Stimulated activated CD8-positive, alpha-beta memory T cell treated with anti-CD3 and anti-CD28 coated beads, Interleukin-4, amount 100 ng/mL, for 1 hour (primary cell): Measurements from ENCODE around the gene RALGDS.
"Not testable (repeated sequence)": the region's sequence is repeated elsewhere in the genome, so short reads cannot be mapped to it uniquely, and the experiment has no call there.

Experiments used
- DNase-seq, 2 donors: peaks; one replicate each; pipeline ENCODE4 v3.0.0-alpha.2; 2020; ENCODE audit warnings: low read depth in 2 of 2, low spot score in 1 of 2

Gene RALGDS

DNA sequence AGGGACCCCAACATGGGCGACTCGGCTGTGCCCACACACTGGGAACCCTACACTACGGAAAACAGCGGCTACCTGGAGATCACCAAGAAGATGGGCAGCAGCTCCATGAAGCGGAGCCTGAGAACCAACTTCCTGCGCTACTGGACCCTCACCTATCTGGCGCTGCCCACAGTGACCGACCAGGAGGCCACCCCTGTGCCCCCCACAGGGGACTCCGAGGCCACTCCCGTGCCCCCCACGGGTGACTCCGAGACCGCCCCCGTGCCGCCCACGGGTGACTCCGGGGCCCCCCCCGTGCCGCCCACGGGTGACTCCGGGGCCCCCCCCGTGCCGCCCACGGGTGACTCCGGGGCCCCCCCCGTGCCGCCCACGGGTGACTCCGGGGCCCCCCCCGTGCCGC, 50.1 kb downstream of the RALGDS start:
- not testable (repeated sequence) for DNase-seq

DNA sequence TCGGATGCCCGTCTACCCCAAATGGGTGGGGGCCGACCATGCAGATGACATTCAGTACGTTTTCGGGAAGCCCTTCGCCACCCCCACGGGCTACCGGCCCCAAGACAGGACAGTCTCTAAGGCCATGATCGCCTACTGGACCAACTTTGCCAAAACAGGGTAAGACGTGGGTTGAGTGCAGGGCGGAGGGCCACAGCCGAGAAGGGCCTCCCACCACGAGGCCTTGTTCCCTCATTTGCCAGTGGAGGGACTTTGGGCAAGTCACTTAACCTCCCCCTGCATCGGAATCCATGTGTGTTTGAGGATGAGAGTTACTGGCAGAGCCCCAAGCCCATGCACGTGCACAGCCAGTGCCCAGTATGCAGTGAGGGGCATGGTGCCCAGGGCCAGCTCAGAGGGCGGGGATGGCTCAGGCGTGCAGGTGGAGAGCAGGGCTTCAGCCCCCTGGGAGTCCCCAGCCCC, 50.5 kb downstream of the RALGDS start:
- not testable (repeated sequence) for DNase-seq

DNA sequence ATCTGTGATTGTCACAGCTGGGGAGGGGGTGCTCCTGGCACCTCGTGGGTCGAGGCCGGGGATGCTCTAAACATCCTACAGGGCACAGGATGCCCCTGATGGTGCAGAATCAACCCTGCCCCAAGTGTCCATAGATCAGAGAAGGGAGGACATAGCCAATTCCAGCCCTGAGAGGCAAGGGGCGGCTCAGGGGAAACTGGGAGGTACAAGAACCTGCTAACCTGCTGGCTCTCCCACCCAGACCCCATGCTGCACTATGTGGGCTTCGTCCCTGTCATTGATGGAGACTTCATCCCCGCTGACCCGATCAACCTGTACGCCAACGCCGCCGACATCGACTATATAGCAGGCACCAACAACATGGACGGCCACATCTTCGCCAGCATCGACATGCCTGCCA, 52.6 kb downstream of the RALGDS start:
- not testable (repeated sequence) for DNase-seq

DNA sequence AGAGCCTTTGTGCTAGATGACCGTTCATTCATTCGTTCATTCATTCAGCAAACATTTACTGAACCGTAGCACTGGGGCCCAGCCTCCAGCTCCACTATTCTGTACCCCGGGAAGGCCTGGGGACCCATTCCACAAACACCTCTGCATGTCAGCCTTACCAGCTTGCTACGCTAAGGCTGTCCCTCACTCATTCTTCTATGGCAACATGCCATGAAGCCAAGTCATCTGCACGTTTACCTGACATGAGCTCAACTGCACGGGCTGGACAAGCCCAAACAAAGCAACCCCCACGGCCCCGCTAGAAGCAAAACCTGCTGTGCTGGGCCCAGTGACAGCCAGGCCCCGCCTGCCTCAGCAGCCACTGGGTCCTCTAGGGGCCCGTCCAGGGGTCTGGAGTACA, 53.2 kb downstream of the RALGDS start:
- no peak for DNase-seq

DNA sequence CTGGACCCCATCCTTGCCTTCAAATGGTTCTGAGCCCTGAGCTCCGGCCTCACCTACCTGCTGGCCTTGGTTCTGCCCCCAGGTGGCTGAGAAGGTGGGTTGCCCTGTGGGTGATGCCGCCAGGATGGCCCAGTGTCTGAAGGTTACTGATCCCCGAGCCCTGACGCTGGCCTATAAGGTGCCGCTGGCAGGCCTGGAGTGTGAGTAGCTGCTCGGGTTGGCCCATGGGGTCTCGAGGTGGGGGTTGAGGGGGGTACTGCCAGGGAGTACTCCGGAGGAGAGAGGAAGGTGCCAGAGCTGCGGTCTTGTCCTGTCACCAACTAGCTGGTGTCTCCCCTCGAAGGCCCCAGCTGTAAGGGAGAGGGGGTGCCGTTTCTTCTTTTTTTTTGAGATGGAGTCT, 54.0 kb downstream of the RALGDS start:
- no peak for DNase-seq

DNA sequence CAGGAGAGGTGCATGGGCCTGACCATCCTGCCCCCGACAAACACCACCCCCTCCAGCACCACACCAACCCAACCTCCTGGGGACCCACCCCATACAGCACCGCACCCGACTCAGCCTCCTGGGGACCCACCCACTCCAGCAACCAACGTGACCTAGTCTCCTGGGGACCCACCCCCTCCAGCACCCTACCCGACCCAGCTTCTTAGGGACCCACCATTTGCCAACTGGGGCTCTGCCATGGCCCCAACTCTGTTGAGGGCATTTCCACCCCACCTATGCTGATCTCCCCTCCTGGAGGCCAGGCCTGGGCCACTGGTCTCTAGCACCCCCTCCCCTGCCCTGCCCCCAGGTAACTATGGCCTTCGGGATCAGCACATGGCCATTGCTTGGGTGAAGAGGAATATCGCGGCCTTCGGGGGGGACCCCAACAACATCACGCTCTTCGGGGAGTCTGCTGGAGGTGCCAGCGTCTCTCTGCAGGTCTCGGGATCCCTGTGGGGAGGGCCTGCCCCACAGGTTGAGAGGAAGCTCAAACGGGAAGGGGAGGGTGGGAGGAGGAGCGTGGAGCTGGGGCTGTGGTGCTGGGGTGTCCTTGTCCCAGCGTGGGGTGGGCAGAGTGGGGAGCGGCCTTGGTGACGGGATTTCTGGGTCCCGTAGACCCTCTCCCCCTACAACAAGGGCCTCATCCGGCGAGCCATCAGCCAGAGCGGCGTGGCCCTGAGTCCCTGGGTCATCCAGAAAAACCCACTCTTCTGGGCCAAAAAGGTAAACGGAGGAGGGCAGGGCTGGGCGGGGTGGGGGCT, 54.7 kb downstream of the RALGDS start:
- no peak for DNase-seq

DNA sequence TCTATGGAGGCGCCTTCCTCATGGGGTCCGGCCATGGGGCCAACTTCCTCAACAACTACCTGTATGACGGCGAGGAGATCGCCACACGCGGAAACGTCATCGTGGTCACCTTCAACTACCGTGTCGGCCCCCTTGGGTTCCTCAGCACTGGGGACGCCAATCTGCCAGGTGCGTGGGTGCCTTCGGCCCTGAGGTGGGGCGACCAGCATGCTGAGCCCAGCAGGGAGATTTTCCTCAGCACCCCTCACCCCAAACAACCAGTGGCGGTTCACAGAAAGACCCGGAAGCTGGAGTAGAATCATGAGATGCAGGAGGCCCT, 56.0 kb downstream of the RALGDS start:
- DNase-seq = no peak

DNA sequence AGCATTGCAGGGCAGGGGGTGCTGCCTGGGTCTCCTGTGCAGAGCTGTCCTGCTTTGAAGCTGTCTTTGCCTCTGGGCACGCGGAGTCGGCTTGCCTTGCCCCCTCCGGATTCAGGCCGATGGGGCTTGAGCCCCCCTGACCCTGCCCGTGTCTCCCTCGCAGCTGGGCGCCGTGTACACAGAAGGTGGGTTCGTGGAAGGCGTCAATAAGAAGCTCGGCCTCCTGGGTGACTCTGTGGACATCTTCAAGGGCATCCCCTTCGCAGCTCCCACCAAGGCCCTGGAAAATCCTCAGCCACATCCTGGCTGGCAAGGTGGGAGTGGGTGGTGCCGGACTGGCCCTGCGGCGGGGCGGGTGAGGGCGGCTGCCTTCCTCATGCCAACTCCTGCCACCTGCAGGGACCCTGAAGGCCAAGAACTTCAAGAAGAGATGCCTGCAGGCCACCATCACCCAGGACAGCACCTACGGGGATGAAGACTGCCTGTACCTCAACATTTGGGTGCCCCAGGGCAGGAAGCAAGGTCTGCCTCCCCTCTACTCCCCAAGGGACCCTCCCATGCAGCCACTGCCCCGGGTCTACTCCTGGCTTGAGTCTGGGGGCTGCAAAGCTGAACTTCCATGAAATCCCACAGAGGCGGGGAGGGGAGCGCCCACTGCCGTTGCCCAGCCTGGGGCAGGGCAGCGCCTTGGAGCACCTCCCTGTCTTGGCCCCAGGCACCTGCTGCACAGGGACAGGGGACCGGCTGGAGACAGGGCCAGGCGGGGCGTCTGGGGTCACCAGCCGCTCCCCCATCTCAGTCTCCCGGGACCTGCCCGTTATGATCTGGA, 56.6 kb downstream of the RALGDS start:
- DNase-seq = no peak

DNA sequence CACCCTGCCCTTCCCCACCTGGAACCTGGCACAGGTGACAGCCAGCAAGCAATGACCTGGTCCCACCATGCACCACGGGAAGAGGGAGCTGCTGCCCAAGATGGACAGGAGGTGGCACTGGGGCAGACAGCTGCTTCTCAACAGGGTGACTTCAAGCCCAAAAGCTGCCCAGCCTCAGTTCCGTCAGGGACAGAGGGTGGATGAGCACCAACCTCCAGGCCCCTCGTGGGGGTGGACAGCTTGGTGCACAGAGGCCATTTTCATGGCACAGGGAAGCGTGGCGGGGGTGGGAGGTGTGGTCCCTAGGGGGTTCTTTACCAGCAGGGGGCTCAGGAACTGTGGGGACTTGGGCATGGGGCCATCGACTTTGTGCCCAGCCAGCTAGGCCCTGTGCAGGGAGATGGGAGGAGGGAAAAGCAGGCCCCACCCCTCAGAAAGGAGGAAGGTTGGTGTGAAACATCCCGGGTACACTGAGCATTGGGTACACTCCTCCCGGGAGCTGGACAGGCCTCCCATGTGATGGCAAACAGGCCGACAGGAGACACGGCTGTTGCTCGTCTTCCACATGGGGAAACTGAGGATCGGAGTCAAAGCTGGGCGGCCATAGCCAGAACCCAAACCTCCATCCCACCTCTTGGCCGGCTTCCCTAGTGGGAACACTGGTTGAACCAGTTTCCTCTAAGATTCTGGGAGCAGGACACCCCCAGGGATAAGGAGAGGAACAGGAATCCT, 57.4 kb downstream of the RALGDS start:
- no peak for DNase-seq

DNA sequence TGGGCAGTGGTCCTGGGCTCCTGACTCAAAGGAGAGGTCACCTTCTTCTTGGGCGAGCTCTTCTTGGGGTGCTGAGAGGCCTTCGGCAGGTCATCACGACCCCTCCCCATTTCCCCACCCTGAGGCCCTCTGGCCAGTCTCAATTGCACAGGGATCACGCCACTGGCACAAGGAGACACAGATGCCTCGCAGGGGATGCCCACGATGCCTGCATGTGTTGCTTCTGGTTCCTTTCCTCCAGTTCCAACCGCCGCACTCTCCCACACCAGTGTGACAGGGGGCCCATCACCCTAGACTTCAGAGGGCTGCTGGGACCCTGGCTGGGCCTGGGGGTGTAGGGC, 57.9 kb downstream of the RALGDS start:
- DNase-seq = no peak

DNA sequence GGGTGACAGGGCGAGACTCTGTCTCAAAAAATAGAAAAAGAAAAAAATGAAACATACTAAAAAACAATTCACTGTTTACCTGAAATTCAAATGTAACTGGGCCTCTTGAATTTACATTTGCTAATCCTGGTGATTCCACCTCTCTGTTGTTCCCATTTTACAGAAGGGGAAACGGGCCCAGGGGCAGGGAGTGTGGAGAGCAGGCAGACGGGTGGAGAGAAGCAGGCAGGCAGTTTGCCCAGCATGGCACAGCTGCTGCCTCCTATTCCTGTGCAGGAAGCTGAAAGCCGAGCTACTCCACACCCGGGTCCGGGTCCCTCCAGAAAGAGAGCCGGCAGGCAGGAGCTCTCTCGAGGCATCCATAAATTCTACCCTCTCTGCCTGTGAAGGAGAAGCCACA, 58.5 kb downstream of the RALGDS start:
- not testable (repeated sequence) for DNase-seq

DNA sequence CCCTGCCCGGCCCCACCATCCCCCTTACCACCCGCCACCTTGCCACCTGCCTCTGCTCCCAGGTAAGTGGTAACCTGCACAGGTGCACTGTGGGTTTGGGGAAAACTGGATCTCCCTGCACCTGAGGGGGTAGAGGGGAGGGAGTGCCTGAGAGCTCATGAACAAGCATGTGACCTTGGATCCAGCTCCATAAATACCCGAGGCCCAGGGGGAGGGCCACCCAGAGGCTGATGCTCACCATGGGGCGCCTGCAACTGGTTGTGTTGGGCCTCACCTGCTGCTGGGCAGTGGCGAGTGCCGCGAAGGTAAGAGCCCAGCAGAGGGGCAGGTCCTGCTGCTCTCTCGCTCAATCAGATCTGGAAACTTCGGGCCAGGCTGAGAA, 59.3 kb downstream of the RALGDS start, which contains the start of gene CEL:
Gene CEL, plus strand, starts transcription at position 218 of the 382 bp plus-strand sequence. Its CDS starts 22 bp downstream, at position 240.
- not testable (repeated sequence) for DNase-seq

DNA sequence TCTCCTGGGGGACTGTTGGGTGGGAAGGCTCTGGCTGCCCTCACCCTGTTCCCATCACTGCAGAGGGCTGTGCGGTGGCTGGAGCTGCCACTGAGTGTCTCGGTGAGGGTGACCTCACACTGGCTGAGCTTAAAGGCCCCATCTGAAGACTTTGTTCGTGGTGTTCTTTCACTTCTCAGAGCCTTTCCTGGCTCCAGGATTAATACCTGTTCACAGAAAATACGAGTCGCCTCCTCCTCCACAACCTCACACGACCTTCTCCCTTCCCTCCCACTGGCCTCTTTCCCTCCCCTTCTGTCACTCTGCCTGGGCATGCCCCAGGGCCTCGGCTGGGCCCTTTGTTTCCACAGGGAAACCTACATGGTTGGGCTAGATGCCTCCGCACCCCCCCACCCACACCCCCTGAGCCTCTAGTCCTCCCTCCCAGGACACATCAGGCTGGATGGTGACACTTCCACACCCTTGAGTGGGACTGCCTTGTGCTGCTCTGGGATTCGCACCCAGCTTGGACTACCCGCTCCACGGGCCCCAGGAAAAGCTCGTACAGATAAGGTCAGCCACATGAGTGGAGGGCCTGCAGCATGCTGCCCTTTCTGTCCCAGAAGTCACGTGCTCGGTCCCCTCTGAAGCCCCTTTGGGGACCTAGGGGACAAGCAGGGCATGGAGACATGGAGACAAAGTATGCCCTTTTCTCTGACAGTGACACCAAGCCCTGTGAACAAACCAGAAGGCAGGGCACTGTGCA, 59.8 kb downstream of the RALGDS start:
- not testable (repeated sequence) for DNase-seq

DNA sequence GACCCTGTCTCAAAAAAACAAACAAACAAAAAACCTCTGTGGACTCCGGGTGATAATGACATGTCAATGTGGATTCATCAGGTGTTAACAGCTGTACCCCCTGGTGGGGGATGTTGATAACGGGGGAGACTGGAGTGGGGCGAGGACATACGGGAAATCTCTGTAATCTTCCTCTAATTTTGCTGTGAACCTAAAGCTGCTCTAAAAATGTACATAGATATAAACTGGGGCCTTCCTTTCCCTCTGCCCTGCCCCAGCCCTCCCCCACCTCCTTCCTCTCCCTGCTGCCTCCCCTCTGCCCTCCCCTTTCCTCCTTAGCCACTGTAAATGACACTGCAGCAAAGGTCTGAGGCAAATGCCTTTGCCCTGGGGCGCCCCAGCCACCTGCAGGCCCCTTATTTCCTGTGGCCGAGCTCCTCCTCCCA, 60.6 kb downstream of the RALGDS start:
- no peak for DNase-seq

DNA sequence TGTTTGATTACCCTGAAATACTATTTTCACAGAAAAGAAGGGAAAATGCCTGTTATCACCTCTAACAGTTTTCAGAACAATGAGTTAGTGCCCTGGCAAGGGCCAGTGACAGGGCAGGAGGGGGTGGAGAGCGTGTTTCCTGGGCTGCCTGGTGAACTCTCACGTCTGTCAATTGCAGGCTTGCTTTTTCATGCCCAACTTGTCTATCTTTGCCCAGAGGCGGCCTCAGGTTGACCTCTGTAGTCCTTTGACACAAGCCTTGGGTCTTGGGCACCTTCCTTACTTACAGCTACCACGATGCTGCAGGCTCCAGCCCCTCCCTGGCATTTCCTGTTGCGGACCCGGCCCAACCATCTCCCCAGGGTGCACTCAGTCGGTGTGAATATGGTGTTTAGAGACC, 61.4 kb downstream of the RALGDS start:
- DNase-seq = no peak

DNA sequence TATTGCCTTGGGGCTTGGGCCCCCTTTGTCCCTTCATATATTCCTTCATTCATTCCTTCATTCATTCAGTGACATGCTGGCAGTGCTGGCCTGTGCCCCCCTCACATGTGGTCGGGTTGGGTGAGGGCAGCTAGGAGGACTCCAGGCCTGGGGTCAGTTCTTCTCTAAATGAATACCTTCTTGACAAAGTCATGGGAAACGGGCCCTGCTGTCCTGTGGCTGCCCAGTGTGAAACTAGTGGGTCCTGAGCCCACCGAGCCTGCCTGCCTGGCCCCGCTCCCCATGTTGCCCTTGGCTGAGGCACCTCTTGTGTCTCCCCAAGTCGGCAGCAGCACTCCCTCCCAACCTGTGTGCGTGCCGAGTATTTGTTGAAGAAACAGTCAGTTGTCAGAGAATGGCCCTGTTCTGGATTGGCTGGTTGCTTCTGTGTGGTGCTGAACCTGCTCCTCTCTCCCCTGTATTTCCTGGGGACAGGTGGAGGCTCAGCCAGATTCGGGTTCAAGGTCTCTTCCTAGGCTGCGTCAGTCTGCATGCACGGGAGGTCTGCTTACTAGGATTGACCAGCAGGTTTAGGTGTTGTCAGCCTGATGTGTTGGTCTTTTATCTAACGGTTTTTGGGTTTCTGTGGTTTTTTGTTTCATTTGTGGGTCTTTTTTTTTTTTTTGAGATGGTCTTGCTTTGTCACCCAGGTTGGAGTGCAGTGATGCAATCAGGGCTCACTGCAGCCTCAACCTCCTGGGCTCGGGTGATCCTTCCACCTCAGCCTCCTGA, 62.3 kb downstream of the RALGDS start:
- DNase-seq = no peak

DNA sequence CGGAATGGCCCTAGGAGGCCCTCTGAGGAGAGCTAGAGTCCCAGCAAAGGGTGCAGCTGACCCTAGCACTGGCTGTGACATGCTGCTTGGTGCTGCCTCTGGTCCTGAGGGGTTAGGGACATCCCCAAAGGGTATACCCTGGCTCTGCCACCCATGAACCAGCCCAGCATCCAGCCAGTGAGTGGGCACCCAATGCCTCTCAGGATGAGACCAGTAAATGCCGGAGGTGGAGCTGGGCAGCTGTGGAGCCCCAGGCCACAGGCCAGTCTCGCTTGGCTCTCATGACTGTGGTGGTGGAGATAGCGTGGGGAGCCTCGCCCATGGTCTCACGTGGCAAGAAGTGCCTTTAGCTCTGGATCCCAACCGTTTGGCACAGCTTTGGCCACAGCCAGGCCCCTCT, 63.0 kb downstream of the RALGDS start:
- DNase-seq = no peak

DNA sequence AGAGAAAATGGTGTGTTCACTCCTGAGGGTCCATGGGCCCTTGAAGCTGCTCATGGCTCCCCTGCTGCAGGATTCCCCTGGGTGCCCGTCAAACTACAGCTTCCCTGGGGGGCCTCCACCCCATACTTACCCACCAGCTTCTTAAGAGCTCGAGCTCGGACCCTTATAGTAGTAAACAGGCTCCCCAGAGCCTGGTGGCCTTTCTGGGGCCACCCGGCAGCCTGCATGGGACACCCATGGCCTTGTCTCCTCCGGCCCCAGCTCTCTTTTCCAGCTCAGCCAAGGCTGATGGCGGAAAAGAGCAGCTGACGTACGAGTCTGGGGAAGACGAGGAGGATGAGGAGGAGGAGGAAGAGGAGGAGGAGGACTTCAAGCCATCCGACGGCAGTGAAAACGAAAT, 63.5 kb downstream of the RALGDS start:
- DNase-seq = no peak

DNA sequence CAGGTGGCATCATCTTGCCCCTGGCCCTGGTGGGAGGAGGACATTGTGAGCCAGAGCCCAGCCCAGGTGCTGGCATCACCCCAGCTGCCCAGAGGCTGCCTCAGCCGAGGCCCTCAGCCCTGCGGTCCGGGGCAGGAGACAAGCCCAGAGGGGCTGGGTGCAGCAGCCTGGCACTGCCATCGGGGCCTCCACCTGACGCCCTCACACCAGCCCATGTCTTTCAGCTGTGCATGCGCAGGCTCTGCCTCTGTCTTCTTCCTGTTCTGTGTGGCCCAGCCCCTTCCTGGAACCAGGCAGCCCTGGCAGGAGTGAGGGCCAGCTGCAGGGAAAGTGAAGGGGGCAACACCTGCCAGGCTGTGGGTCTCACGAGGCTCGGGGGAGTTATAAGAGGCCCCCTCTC, 64.0 kb downstream of the RALGDS start:
- DNase-seq = no peak

DNA sequence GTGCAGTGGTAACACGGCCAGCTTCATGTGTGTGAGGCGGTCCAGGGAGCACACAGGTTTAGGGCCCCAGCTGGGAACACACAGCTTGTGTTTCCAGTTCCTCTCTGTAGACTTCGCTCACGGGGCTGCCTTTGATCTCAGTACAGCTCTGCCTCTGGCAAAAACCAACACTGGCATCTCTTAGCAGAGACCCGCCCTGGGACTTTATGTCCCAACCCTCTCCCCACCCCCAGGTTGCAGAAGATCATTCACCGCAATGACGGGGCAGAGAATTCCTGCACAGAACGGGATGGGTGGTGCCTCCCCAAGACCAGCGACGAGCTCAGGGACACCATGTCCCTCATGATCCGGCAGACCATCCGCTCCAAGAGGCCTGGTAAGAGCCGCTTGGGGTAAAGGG, 64.5 kb downstream of the RALGDS start:
- DNase-seq = no peak
